Suppressor macrophage treated with lipopolysaccharide for 4 hours (primary cell): Measurements from ENCODE around the gene LDHA.
A peak's percentile ranks its signal among the peaks of the same experiment; 100 is the strongest.

ENCODE experiments used
- DNase-seq: peaks from one replicate; pipeline ENCODE4 v3.0.0-alpha.2; 2020

LDHA gene

GRCh38 chr11:18394275-18394927, at the start of gene LDHA:
Gene LDHA, plus strand, starts transcription at chr11:18394563. Its CDS starts 2,280 bp downstream, at chr11:18396843.
- DNase-seq: peak; percentile 99

- DNase-seq: no peak
Observed at GRCh38 chr11:18347471-18348125, 46.8 kb upstream of the LDHA start.

GRCh38 chr11:18352581-18352980, 41.8 kb upstream of the LDHA start:
- DNase-seq: no peak

GRCh38 chr11:18358646-18359045, 35.7 kb upstream of the LDHA start:
- DNase-seq: no peak

- DNase-seq: no peak
Observed at GRCh38 chr11:18361154-18361553, 33.2 kb upstream of the LDHA start.

GRCh38 chr11:18364495-18365073, 29.8 kb upstream of the LDHA start:
- no peak for DNase-seq

GRCh38 chr11:18365741-18366140, 28.6 kb upstream of the LDHA start:
- DNase-seq: no peak

GRCh38 chr11:18366286-18366685, 28.1 kb upstream of the LDHA start:
- DNase-seq: no peak

GRCh38 chr11:18367431-18367830, 26.9 kb upstream of the LDHA start:
- DNase-seq: no peak

GRCh38 chr11:18368221-18368620, 26.1 kb upstream of the LDHA start:
- DNase-seq: no peak

- no peak for DNase-seq
Observed at GRCh38 chr11:18369398-18369797, 25.0 kb upstream of the LDHA start.

- DNase-seq: no peak
Observed at GRCh38 chr11:18371279-18371678, 23.1 kb upstream of the LDHA start.

GRCh38 chr11:18372201-18372600, 22.2 kb upstream of the LDHA start:
- DNase-seq: no peak

- no peak for DNase-seq
Observed at GRCh38 chr11:18374956-18375355, 19.4 kb upstream of the LDHA start.

GRCh38 chr11:18375941-18376340, 18.4 kb upstream of the LDHA start:
- DNase-seq: no peak

GRCh38 chr11:18379201-18379600, 15.2 kb upstream of the LDHA start:
- no peak for DNase-seq

- DNase-seq: peak; percentile 96
Observed at GRCh38 chr11:18383388-18384156, 10.8 kb upstream of the LDHA start.

- peak; percentile 52 for DNase-seq
Observed at GRCh38 chr11:18384157-18384641, 10.2 kb upstream of the LDHA start.

- DNase-seq: no peak
Observed at GRCh38 chr11:18390088-18390487, 4.3 kb upstream of the LDHA start.

GRCh38 chr11:18392434-18393321, 1.7 kb upstream of the LDHA start:
- no peak for DNase-seq

- peak; percentile 39 for DNase-seq
Observed at GRCh38 chr11:18393581-18394274, 635 bp upstream of the LDHA start.
